GM21423 (cell line): ENCODE data around the gene HRC.
A peak's percentile ranks its signal among the peaks of the same experiment; 100 is the strongest.
"Not testable (repeated sequence)": the region's sequence is repeated elsewhere in the genome, so short reads cannot be mapped to it uniquely, and the experiment has no call there.

Experiments
- ATAC-seq: cut with Tn5 transposase; IDR thresholded peaks from one replicate; pipeline ENCODE4 v1.9.1; 2021; ENCODE audit warnings: mild to moderate bottlenecking, moderate library complexity; ENCODE audit not compliant: unreplicated experiment

HRC gene

DNA sequence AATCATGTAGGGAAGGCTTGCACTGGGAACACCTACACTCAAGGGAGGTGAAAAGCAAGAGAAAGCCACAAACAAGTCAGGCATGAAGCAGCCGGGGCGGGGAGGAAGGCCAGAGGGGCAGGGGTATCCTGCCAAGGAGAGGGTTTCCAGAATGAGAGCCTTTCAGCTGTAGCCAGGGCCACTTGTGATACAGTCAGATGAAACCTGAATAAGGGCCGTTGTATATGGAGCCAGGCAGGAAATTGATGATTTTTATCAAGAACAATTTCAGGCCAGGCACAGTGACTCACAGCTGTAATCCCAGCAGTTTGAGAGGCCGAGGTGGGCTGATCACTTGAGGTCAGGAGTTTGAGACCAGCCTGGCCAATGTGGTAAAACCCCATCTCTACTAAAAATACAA, 6.8 kb upstream of the HRC start:
- no peak for ATAC-seq

DNA sequence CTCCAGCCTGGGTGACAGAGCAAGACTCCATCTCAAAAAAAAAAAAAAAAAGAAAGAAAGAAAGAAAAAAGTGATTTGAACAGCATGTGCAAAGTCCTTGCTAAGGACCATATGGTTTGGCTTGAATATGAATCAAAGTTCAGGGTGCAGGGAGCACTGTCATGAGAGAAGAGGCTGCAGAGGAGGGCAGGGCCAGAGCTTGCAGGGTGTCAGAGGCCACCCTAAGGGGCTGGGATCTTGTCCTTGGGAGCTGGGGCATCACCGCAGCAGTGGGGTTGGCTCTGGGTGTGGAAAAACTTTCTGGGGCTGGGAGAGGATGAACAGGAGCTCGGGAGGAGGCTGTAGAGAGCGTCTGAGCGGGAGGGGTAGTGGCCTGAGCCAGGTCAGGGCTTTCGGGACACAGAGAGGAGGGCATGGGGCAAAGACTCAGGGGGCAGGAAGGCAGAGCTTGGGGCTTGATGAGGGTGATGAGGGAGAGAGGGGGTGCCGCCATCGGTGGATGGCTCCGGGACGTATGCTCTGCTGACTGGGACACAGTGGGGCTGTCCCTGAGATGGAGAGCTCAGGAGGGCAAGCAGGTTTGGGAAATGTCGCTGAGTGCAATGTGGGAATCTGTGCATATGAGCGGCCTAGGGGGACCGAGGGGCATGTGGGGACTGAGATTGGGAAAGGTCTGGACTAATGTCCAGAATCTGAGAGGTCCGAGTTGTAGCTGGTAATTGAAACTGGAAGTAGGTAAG, 5.4 kb upstream of the HRC start:
- ATAC-seq: no peak

DNA sequence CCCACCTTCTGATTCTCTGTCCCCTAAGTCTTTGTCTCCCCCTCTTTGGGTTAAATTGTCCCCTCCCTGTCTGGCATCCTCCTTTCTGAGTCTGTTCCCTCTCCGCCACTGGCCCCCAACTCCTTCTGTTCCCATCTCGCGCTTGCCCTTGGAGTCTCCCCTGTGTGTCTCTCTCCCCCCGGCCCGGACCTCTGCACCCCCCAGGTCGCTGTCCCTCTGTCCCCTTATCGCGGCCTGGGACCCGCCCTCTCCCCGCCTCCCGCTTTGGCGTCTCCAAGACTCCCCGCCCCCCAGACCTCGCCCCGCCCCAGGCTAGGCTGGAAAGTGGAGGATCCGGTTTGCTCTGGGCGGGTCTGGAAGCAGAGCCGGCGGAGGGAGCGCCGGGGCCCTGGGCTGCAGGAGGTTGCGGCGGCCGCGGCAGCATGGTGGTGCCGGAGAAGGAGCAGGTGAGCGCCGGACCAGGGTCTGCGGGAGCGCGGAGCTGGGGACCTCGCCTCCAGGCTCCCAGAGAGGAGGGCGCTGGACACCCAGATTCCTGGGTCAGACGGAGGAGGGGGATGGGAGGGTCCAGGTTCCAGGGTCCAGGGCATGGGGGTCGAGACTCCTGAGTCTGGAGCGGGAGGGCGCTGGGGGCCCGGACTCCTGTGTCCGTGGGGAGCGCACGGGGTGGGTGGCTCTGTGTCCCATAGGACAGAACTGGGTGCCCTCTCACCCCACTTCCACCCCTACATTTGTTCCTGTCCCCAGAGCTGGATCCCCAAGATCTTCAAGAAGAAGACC, 2.4 kb upstream of the HRC start, which contains the start of gene TRPM4:
TRPM4 (plus strand) TSS at position 348 of the 780 bp plus-strand sequence; CDS start at position 423, 75 bp downstream.
- no peak for ATAC-seq

DNA sequence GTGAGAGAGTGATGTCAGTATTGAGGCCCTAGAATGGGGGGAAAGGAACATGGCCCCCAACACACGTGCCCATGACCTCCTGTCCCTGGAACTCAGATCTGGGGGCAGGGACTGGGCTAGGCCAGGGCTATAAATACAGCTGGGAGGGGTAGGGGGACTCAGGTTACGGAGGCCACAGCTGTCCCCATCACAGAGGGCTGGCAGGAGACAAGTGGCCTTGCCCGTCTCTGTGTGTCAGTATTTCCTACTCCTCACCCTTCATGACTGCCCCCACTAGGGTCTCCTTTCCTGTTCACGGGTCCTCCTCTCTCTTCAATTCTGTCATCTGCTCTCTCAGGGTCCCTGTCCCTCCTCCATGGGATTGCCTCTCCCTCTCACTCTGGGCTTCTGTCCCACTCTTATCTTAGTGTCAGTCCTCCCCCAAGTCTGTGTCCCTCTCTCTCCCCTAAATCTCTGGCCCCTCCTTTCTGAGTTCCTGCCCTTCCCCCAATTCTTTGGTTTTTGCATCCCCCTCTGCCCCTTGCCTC, 687 bp upstream of the HRC start:
- ATAC-seq: no peak

DNA sequence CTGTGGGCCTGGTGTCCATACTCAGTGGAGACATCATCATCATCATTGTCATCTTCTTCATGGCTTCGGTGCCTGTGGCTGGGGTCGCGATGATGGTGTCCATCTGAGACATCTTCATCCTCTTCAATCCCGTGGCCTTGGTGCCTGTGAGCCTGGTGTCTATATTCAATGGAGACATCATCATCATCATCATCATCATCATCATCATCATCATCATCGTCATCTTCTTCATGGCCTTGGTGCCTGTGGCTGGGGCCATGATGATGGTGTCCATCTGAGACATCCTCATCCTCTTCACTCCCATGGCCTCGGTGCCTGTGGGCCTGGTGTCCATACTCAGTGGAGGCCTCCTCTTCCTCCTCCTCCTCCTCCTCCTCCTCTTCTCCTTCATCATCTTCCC, 917 bp downstream of the HRC start:
- ATAC-seq: no peak

DNA sequence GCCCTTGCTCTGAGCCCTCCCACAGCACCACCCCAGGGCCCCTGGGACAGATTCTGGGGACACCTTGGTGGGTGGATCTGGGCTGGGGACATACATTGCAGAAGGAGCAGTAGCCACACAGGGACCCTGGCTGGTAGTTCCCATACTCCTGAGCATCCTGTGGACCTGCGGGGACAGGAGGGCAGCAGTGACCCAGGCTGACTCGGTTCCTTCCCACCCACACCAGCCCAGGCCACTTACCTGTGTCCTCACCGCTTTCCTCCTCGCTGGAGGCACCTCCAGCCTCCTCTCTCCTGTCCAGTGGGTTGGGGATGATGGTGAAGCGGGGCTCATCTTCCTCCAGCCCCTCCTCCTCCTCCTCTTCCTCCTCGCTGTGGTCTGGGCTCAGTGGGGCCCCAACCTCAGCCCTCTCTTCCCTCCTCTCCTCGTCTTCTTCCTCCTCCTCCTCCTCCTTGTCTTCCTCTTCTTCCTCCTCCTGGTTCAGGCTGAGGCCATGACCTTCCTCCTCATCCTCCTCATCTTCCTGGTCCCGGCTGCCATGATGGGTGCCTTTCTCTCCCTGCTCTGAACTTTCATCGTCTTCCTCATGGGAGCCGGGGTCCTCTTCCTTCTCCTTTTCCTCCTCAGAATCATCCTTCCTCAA, 1.9 kb downstream of the HRC start:
- no peak for ATAC-seq

DNA sequence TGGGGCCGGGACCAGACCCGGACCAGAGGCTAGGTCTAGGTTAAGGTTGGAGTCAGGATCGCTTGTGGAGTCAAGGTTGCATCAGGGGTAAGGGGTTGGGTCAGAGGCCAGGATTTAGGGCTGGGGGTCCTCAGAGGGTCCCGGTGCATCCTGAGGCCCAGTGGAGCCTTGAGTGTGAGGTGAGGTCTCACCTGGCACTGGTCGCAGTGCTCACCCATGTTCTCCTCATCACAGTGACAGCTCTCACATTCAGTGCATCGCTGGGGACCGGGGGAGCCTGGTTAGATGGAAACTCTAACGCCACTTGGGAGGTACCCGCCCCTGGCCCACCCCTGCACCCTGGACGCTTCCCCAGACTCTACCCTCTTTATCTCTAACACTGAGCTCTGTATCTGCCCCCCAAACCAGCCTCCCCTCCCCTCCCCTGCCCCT, 3.1 kb downstream of the HRC start:
- ATAC-seq: no peak

DNA sequence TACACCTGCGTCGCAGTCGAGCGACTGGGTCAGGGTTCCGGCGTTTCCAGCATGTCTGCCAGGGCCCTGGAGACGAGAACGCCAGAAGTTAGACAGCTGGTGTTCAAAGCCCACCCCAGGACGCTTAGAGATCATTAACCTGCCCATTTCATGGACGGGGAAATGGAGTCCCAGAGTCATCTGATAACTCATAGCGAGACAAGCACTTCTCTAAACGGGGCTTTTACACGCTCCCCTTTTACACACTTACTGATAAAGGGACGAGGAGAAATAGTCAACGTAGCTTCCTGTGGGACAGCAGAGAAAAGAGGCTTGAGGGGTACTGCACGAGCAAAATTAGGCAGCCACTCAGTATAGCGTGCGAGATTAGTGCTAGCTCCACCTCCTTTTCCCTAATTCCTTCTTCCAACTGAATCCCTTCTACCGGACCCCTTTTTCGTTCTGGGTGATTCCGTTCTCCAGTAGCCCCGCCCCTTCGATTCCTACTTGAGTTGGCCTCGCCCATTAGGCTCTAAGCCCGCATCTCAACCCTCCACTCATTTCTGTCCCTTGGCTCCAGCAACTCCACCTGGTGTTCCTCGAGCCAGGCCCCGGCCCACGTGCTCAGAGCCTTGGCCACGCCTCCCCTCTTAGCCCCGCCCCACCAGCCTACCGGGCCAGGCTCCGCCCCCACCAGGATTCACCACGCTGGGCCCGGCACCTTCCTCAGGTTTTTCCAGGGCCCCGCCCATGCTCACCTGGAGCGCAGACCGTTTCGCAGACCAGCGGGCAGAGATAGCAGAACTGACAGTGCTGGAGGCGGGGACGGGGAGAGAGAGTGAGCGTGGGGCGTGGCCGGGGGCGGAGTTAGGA, 3.7 kb downstream of the HRC start:
- ATAC-seq: no peak

DNA sequence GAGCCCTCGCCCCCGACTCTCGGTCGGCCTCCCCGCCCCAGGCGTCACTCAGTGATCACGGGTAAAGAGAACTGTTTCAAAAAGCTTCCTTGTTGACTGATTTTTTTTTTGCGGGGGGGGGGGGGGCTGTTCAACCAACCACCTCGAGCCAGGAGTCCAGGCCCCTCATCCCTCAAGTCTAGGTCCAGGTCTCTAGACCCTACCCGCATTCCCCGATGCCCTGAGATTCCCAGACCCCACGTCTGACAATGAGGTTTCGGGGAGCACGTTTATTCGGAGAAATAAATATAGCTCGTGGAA, 4.3 kb downstream of the HRC start:
- no peak for ATAC-seq

DNA sequence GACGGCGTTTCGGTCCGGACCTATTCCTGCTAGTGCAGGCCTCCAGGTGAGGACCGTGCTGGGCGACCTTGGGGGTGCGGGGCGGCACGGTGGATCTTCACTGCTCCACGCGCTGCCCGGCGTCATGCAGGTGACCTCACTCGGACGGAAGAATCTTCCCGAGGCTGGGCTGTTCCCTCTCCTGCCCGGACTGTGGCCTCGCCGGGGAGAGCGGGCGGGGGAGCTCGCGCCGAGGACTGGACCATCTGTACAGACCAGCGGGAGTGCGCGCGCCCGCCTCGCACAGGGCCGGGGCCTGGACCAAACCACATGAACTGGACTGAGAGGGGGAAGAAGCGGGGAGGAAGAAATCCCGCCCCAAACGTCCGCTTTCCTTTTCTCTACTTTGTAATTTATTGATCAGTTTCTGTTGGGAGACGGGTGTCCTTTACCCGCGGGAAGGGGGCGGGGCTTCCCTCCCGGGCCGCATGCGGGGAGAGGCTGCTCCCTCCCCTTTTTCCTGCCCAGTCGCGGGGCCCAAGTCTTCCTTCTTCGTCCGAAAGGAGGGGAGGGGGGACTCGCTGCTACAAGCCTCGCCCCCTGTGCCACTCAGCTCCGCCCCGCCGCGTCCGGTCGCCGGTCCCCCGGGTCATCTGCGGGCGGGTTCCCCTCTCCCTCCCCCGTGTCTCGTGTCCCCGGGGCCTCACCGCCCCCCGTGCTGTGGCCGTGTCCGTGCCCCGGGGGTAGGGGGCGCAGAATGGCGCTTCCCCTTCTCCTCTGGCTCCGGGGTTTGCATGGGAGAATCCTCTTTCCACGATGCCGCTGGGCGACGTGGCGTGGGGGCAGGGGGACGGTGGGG, 4.9 kb downstream of the HRC start:
- no peak for ATAC-seq

DNA sequence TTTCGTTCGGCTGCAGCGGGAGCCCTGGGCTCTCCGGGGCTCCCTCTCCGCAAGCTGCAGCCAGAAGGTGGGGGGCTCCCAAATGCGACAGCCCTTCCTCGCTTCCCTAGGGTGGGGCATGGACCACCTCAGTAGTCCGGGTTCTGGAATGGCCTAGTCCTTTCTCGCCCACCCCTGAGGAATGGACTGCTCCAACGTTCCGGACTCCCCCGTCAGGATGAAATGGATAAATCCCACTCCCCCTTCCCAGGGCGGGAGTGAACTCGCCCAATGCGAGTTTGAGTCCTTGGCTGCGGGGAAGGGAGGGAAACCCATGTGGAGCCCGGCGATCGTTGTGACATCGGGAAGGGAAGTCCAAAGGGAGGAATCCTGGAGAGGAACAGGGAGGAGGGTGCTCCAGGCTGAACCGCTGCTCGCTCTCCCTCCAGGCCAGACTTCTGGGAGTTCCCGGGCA, 5.5 kb downstream of the HRC start:
- no peak for ATAC-seq

DNA sequence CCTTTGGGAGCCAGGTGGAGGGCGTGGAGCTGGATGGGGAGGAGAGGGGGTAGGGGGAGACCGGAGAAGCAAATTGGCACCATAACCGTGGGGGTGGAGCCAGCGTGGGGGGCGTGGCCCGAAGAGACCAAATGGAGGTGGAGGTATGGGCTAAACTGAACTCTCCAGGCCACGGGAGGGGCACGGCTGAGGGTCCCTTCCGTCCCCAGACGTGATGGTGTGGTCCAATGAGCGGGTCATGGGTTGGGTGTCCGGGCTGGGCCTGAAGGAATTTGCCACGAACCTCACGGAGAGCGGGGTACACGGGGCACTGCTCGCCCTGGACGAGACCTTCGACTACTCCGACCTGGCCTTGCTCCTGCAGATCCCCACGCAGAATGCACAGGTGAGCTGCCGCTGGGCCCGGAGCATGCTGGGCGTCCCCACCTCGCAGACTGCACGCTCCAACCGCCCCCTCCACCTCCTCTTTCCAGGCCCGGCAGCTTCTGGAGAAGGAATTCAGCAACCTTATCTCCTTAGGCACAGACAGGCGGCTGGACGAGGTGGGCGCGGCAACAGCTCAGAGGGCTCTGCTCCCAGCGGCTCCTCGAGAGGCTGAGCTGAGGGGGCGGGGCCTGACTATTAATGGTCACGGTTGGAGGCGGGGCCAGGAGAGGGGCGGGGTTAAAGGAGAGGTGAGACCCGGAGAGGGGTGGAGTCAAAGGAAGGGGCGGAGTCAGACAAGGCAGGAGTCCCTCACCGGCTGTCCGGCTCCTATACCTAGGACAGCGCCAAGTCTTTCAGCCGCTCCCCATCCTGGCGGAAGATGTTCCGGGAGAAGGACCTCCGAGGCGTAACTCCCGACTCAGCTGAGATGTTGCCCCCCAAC, 6.2 kb downstream of the HRC start:
- ATAC-seq: no peak

DNA sequence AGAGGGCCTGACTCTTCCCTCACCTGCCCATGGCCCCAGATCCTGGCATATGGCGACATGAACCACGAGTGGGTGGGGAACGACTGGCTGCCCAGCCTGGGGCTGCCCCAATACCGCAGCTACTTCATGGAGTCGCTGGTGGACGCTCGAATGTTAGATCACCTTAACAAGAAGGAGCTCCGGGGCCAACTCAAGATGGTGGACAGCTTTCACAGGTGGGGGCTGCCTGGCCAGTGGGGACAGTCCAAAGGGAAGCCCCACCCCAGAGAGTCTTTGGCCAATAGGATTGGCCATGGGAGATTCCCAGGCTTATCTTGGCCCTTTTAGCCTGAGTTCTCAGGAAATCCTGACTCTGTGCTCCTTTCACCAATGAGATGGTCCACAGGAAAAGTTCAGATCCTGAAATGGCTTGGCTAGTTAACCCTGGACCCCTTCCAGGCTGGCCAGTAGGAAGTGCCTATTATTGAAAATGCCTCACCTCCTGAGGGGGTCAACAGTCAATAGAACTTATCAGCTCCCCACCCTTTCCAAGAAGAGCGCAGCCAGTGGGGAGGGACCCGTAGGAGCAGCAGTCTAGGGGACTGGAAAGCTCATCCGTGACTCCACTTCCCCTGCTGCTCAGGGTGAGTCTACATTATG, 7.0 kb downstream of the HRC start:
- ATAC-seq: no peak

DNA sequence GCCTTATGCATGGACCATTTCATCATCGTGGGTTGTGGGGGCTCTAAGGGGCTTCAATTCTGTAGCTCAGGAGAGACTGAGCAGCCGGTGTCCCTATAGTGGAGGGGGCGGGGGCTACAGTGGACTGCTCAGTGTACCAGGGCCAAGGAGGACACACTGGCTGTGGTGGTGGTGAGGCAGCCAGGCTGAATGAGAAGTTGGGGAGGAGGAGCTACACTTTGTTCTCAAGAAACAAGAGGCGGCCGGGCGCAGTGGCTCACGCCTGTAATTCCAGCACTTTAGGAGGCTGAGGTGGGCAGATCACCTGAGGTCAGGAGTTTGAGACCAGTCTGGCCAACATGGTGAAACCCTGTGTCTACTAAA, 8.8 kb downstream of the HRC start:
- ATAC-seq: not testable (repeated sequence)

DNA sequence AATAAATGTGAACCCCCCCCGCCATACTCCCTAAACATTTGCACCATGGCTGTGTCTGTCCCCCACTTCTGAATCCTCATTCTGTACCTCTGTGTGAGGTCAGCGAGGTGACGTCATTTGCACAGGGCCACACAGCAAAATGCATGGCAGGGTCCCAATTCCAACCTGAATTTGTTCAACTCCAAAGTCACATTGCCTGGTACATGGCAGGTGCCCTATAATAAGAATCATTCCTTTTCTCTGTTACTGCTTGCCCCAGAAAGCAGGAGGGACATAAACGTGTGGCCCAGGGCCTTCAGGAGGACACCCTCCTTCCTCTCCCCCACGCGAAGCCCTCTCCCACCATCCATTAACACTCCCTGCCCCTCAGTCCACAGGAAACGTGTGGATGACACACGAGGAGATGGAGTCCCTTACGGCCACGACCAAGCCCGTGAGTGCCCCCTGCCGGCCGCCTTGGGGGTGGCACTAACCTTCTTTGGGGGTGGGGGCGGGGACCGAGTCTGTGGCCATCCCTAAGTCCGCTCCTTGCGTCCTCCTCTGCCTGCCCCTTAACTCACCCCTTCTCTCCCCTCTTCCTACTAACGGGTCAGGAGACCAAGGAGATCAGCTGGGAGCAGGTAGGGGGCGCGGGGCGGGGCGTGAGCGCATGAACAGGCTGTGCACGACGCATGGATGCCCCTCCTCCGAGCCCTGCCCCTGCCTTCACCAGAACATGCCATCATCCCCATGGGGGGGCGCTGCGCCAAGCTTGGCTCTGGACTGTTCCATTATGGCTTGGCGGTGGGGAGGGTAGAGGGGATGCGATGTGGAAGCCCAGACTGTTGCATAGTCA, 9.4 kb downstream of the HRC start:
- no peak for ATAC-seq

DNA sequence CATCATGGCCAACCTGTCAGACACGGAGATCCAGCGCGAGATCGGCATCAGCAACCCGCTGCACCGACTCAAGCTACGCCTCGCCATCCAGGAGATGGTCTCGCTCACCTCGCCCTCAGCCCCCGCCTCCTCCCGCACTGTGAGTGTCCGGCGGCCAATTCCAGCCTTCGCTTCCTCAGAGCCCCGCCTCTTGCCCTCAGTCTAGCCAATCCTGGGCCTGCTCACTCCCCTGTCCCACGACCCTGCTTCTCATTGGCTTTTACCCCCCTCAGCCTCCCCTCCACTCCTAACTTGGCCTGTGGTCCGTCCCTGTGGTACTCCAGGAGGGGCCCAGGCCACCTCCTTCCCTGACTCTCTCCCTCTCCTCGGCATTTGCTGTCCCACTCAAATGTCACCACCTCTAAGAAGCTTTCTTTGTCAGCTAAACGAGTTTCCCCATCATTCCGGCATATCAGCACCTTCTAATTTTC, 12.3 kb downstream of the HRC start:
- ATAC-seq: peak; percentile 60

DNA sequence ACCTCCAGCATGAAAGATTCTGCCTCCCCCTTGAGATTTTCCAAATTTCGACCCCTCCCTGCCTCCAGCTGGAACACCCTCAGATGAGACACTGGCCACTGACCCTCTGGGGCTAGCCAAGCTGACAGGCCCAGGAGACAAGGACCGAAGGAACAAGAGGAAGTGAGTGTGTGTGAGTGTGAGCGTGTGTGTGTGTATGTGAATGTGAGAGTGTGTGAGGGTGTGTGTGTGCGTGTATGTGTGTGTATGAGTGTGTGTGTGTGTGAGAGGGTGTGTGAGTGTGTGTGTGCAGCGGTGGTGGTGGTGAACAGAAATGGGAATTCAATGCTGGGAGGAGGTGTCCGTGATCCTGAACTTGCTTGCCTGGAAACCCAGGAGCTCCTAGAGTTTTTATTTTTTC, 13.8 kb downstream of the HRC start:
- no peak for ATAC-seq

DNA sequence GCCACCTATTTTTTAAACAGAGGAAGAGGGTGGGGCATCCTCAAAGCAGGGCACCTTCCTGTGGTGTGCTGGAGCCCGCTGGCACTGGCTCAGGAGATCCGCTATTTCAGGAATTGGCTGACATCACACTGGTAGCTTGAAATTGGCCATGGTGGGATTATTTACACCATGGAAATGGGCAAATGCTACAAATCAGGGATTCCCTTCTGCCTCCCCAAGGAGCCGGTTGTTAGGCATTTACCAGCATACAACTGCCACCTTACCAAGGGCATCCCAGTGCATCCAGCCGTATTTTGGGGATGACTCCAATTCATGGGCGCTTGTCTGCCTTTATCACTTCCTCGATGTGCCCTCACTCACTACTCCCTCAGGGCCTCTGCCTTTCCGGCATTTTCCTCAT, 14.2 kb downstream of the HRC start:
- no peak for ATAC-seq
